ENCODE data around the gene PRR12.

PRR12 gene

GRCh38 chr19:49590071-49590970 lies 661 bp upstream of the PRR12 start:
- Histone ChIP-seq H3K9ac (ENCODE audit: low read depth, low read length) (peak overlapping the region; percentile 89), H3K36me3 (ENCODE audit: insufficient read depth, low read length) (no peaks in the 10 kb centered on the region), H3K9me3 (ENCODE audit: control insufficient read depth, insufficient read depth, low read length) (no peaks in the 10 kb centered on the region), H3K4me1 (ENCODE audit: insufficient read depth, low read length) (peaks cover 7% of the 10 kb centered on the region; the same call in 1 of the 2 replicates)

- Histone ChIP-seq H3K4me1 (ENCODE audit: insufficient read depth, low read length) (peaks cover 7% of the 10 kb centered on the region; the same call in 1 of the 2 replicates), H3K9me3 (ENCODE audit: control insufficient read depth, insufficient read depth, low read length) (no peaks in the 10 kb centered on the region), H3K9ac (ENCODE audit: low read depth, low read length) (peak overlapping the region; percentile 70), H3K36me3 (ENCODE audit: insufficient read depth, low read length) (no peaks in the 10 kb centered on the region)
Observed at GRCh38 chr19:49591731-49592485, 926 bp downstream of the PRR12 start.

- Histone ChIP-seq H3K4me1 (ENCODE audit: insufficient read depth, low read length) (peaks cover 7% of the 10 kb centered on the region; the same call in 1 of the 2 replicates), H3K36me3 (ENCODE audit: insufficient read depth, low read length) (no peaks in the 10 kb centered on the region), H3K9ac (ENCODE audit: low read depth, low read length) (peak overlapping the region; percentile 70), H3K9me3 (ENCODE audit: control insufficient read depth, insufficient read depth, low read length) (no peaks in the 10 kb centered on the region)
Observed at GRCh38 chr19:49592486-49593232, 1.7 kb downstream of the PRR12 start.

GRCh38 chr19:49593233-49594113 lies 2.5 kb downstream of the PRR12 start:
- Histone ChIP-seq H3K9ac (ENCODE audit: low read depth, low read length) (peak overlapping the region; percentile 70), H3K9me3 (ENCODE audit: control insufficient read depth, insufficient read depth, low read length) (no peaks in the 10 kb centered on the region)

GRCh38 chr19:49594157-49594992 lies 3.4 kb downstream of the PRR12 start:
- Histone ChIP-seq H3K4me1 (ENCODE audit: insufficient read depth, low read length) (peaks cover 7% of the 10 kb centered on the region; the same call in 1 of the 2 replicates), H3K9ac (ENCODE audit: low read depth, low read length) (0 out of 2 replicates have a peak overlapping the region, but pooled peaks have one; percentile 26), H3K9me3 (ENCODE audit: control insufficient read depth, insufficient read depth, low read length) (no peaks in the 10 kb centered on the region), H3K36me3 (ENCODE audit: insufficient read depth, low read length) (peaks cover 8% of the 10 kb centered on the region; the same call in 1 of the 2 replicates)

More at GRCh38 chr19:49593233-49594113, 2.5 kb downstream of the PRR12 start:
- peaks cover 2% of the 10 kb centered on the region; the same call in 1 of the 2 replicates for H3K36me3 ChIP-seq (ENCODE audit: insufficient read depth, low read length)
- H3K4me1 ChIP-seq (ENCODE audit: insufficient read depth, low read length) = peaks cover 7% of the 10 kb centered on the region; the same call in 1 of the 2 replicates

- Histone ChIP-seq H3K36me3 (ENCODE audit: insufficient read depth, low read length) (peaks cover 13% of the 10 kb centered on the region), H3K9me3 (ENCODE audit: control insufficient read depth, insufficient read depth, low read length) (no peaks in the 10 kb centered on the region), H3K9ac (ENCODE audit: low read depth, low read length) (no peak overlapping the region), H3K4me1 (ENCODE audit: insufficient read depth, low read length) (peaks cover 4% of the 10 kb centered on the region; the same call in 1 of the 2 replicates)
Observed at GRCh38 chr19:49594993-49595818, 4.2 kb downstream of the PRR12 start.

- peaks cover 4% of the 10 kb centered on the region; the same call in 1 of the 2 replicates for H3K4me1 ChIP-seq (ENCODE audit: insufficient read depth, low read length)
- H3K9me3 ChIP-seq (ENCODE audit: control insufficient read depth, insufficient read depth, low read length) = no peaks in the 10 kb centered on the region
- no peak overlapping the region for H3K9ac ChIP-seq (ENCODE audit: low read depth, low read length)
- H3K36me3 ChIP-seq (ENCODE audit: insufficient read depth, low read length) = peaks cover 14% of the 10 kb centered on the region
Observed at GRCh38 chr19:49595819-49596404, 4.9 kb downstream of the PRR12 start.

- Histone ChIP-seq H3K9me3 (ENCODE audit: control insufficient read depth, insufficient read depth, low read length) (no peaks in the 10 kb centered on the region), H3K36me3 (ENCODE audit: insufficient read depth, low read length) (peaks cover 14% of the 10 kb centered on the region), H3K9ac (ENCODE audit: low read depth, low read length) (no peak overlapping the region), H3K4me1 (ENCODE audit: insufficient read depth, low read length) (peaks cover 4% of the 10 kb centered on the region; the same call in 1 of the 2 replicates)
Observed at GRCh38 chr19:49596407-49596806, 5.4 kb downstream of the PRR12 start.

- Histone ChIP-seq H3K9me3 (ENCODE audit: control insufficient read depth, insufficient read depth, low read length) (no peaks in the 10 kb centered on the region), H3K4me1 (ENCODE audit: insufficient read depth, low read length) (peaks cover 4% of the 10 kb centered on the region; the same call in 1 of the 2 replicates), H3K9ac (ENCODE audit: low read depth, low read length) (no peak overlapping the region), H3K36me3 (ENCODE audit: insufficient read depth, low read length) (peaks cover 17% of the 10 kb centered on the region)
Observed at GRCh38 chr19:49596954-49597702, 6.1 kb downstream of the PRR12 start.

GRCh38 chr19:49597703-49597974 lies 6.7 kb downstream of the PRR12 start:
- H3K4me1 ChIP-seq (ENCODE audit: insufficient read depth, low read length) = peaks cover 4% of the 10 kb centered on the region; the same call in 1 of the 2 replicates
- H3K36me3 ChIP-seq (ENCODE audit: insufficient read depth, low read length) = peaks cover 21% of the 10 kb centered on the region
- no peaks in the 10 kb centered on the region for H3K9me3 ChIP-seq (ENCODE audit: control insufficient read depth, insufficient read depth, low read length)
- H3K9ac ChIP-seq (ENCODE audit: low read depth, low read length) = no peak overlapping the region

Measured in ES-I3 (cell line).